ENCODE results near the gene CFAP43. TPM values are rescaled to one million over a fixed set of nuclear protein-coding genes. Genes with fewer than 3 reads are reported as not detected.

CFAP43 gene
- total and polyA plus RNA-seq, 9 of the 15 experiments (the other 6 are each of a cell fraction or from before 2014, with no cell fraction given) = 0.07 to 0.86 (median 0.11) TPM; not detected in 1

- TF ChIP-seq ZBTB40 (IDR thresholded peaks at IDR 0.05) (no peak), ZBTB40 (CRISPR knock-in tag; IDR thresholded peaks at IDR 0.05) (no peak), ZNF184 (CRISPR knock-in tag; IDR thresholded peaks at IDR 0.05) (no peak), ATF2 (CRISPR knock-in tag; IDR thresholded peaks at IDR 0.05) (no peak), ILK (tag; IDR thresholded peaks at IDR 0.05; ENCODE audit: borderline replicate concordance, low read depth) (no peak), KDM1A (IDR thresholded peaks at IDR 0.05) (peak; percentile 32 to 40; a peak in 2 of 4 replicates), NFE2 (IDR thresholded peaks at IDR 0.05; ENCODE audit: low read depth) (no peak), RBM39 (optimal IDR thresholded peaks at IDR 0.05; ENCODE audit: low read depth, low read length) (no peak), TRIM24 (IDR thresholded peaks at IDR 0.05) (peak; percentile 65 to 75; a peak in 3 of 4 replicates), PHB2 (IDR thresholded peaks at IDR 0.05; ENCODE audit: low read depth) (no peak), PKNOX1 (IDR thresholded peaks at IDR 0.05) (no peak), MAFG (tag; conservative IDR thresholded peaks at IDR 0.05) (no peak)
These were observed 14.8 kb upstream of the CFAP43 start (continued) for GRCh38 chr10:104246976-104247375.
